HG02678 (cell line): ENCODE data around the gene DHFR2.

Experiments used
- ATAC-seq: cut with Tn5 transposase; IDR thresholded peaks from one replicate; pipeline ENCODE4 v1.9.1; 2021; ENCODE audit warnings: mild to moderate bottlenecking, moderate library complexity; ENCODE audit not compliant: unreplicated experiment

Gene DHFR2

DNA sequence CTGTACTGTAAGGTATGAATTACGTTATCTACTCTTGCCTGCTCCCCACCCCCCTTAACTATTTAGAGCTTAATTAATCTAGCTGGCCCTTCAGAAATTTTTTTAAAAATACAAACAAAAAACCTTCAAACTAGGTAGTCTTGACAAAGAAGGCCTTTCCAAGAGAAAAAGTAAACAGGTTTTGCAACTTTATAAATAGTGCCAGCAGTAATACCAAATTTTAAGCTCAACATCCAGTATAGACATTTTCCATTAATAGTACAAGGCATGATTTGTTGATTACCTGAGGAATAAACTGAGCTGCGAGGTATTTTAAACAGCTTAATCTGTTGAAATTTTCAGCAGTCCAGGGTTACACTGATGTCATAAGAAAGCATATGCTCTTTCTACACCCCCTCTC is 54.5 kb downstream of the DHFR2 start:
- ATAC-seq, result no peak
